ENCODE data around the gene NKX1-1.
"Not testable (repeated sequence)": the region's sequence is repeated elsewhere in the genome, so short reads cannot be mapped to it uniquely, and the experiment has no call there.

Gene NKX1-1

GRCh38 chr4:1406394-1406980, at the start of gene NKX1-1:
Gene NKX1-1 (minus strand): TSS chr4:1406442. CDS start chr4:1406442, 0 bp downstream.
- peak; percentile 22 for DNase-seq

- DNase-seq = no peak
Measured at GRCh38 chr4:1453731-1454130, 47.5 kb upstream of the NKX1-1 start.

- DNase-seq = no peak
Measured at GRCh38 chr4:1452431-1453051, 46.3 kb upstream of the NKX1-1 start.

GRCh38 chr4:1451752-1452122, 45.5 kb upstream of the NKX1-1 start:
- no peak for DNase-seq

- DNase-seq = no peak
Measured at GRCh38 chr4:1451106-1451751, 45.0 kb upstream of the NKX1-1 start.

GRCh38 chr4:1449833-1450741, 43.8 kb upstream of the NKX1-1 start:
- no peak for DNase-seq

GRCh38 chr4:1449475-1449832, 43.2 kb upstream of the NKX1-1 start:
- no peak for DNase-seq

GRCh38 chr4:1448589-1449420, 42.6 kb upstream of the NKX1-1 start:
- DNase-seq = no peak

- no peak for DNase-seq
Measured at GRCh38 chr4:1447676-1448588, 41.7 kb upstream of the NKX1-1 start.

- DNase-seq = no peak
Measured at GRCh38 chr4:1446502-1447386, 40.5 kb upstream of the NKX1-1 start.

- DNase-seq = no peak
Measured at GRCh38 chr4:1445716-1446445, 39.6 kb upstream of the NKX1-1 start.

GRCh38 chr4:1443688-1444172, 37.5 kb upstream of the NKX1-1 start:
- not testable (repeated sequence) for DNase-seq

- no peak for DNase-seq
Measured at GRCh38 chr4:1427010-1427409, 20.8 kb upstream of the NKX1-1 start.

- DNase-seq = no peak
Measured at GRCh38 chr4:1421657-1422056, 15.4 kb upstream of the NKX1-1 start.

- no peak for DNase-seq
Measured at GRCh38 chr4:1419708-1420107, 13.5 kb upstream of the NKX1-1 start.

- no peak for DNase-seq
Measured at GRCh38 chr4:1418494-1419285, 12.4 kb upstream of the NKX1-1 start.

GRCh38 chr4:1417522-1418390, 11.5 kb upstream of the NKX1-1 start:
- DNase-seq = no peak

- peak; percentile 29 for DNase-seq
Measured at GRCh38 chr4:1416948-1417260, 10.7 kb upstream of the NKX1-1 start.
